Stimulated activated CD8-positive, alpha-beta memory T cell treated with anti-CD3 and anti-CD28 coated beads, Interleukin-2, amount 100 ng/mL, for 1 hour (primary cell): ENCODE data around the gene FEZF1.

Source experiments
- DNase-seq, 2 donors: peaks; one replicate each; pipeline ENCODE4 v3.0.0-alpha.2; 2020; ENCODE audit warnings: low read depth in 2 of 2

The FEZF1 gene

DNA sequence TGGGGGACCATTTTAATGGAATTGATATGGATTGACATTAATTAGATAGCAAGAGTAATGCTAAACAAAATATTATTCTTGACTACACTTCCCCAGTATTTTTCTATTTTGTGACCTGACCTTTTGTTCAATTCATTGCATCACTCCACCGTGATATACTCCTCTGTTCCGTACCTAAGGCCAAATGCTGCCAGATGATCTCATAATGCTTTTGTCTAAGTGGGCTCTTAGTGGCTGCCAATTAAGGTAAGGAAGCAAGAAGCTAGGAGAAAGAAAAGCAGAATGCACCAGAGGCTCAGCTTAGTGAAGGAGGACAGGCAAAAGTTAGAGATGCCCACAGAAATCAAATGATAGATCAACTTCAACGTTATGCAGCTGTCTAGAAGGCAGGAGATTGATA lies 36.4 kb downstream of the FEZF1 start:
- no peak for DNase-seq

DNA sequence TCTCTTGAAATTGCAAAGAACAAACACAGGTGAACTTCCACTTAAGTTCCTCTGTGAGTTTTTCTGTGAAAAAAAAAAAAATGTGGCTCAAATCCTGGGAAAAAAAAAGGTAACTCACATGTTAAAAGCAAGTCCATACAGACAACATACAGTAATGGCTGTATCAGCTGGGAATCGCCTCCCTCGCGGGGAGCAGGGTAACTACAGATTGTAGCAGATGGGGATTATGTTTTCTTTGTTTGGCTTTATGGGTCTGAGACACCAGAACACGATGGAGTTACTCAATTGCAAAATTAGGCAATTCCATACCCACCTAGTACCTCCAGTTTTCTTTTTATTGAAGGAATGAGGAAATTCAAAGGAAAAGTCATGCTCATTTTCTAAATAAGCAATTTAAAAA lies 42.3 kb downstream of the FEZF1 start:
- no peak for DNase-seq

DNA sequence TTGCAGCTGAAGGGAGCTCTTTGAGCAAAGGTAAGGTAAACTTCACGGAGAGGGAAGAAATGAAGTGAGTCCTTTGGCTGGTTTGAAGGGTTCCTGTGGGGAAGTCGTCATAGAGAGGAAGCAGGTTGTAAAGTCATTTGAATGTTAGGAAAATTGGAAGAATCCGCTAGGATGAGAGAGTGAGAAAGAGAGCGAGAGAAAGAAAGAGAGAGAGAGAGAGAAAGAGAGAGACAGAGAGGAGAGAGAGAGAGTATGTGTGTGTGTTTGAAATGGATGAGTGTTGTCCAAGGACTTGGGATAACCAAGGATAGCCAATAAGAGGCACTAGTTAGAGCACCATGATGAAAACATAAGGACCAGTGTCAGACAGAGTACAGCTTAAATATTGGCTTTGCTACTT lies 43.1 kb downstream of the FEZF1 start:
- DNase-seq: no peak

DNA sequence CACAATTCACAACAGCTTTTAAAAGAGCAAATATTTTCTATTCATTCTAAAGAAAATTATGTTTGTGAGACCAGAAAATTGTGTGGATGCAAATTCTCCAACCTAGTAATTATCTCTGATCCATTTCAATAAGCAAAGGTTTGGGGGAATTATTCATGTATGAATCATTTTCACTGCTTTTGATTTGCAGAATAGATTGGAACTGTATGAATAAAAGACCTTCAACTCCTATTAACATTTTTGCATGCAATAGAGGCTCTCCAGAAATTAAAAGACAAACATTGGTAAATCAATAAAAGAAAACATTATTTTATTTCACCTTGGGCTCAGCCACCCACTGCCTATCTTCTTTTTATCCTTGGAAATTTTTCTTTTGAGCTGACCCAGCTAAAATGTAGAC lies 43.5 kb downstream of the FEZF1 start:
- no peak for DNase-seq

DNA sequence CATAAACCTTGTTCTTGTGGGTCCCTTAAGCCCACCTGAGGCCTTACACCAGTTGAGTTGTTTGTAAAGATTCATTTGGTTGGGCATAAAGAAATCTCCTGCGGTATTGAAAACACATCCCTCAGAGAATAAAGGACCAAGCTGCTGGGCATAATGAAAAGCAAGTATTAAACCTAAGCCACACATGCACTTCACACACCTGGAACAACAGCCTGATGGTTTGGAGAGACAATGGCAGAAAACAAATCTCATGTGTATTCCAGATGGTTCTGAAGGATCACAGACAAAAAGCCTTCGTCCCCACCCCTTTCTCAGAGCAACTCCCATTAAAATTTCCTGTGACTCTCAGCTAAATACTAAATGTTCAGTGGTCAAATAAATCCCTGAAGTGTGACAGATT lies 44.2 kb downstream of the FEZF1 start:
- no peak for DNase-seq

DNA sequence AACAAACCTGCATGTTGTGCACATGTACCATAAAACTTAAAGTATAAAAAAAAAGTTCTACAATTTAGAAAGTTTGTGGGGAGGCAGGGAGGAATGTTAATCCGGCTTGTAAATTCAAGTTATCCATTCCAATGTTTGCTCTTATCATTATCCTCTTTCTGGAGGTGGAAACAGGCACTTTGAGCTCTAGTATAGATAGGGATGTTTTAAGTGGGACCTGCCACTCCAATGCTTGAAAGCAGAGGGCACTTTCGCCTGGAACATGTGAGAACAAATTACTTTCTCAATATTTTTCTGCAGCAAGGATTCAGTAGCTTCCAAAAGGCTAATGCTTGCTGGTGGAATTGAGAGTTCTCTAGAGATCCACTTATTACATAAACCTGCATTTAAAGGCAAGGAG lies 45.6 kb downstream of the FEZF1 start:
- DNase-seq: no peak

DNA sequence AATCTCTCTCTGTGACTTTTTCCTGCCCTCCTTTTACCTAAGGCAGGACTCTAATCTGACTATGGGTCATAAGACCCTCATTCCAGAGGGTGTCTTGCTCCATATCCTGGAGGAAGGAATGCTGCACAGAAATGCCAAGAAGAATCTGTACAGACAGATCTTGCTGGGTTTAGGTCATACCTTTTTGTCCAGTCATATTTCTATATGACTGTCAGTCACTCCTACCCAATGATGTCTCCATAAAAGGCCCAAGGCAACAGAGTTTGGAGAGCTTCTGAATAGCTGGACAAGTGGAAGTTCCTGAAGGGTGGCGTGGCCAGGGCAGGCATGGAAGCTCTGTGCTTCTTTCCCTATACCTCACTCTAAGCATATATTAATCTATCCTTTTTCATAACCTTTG lies 47.5 kb downstream of the FEZF1 start:
- no peak for DNase-seq

DNA sequence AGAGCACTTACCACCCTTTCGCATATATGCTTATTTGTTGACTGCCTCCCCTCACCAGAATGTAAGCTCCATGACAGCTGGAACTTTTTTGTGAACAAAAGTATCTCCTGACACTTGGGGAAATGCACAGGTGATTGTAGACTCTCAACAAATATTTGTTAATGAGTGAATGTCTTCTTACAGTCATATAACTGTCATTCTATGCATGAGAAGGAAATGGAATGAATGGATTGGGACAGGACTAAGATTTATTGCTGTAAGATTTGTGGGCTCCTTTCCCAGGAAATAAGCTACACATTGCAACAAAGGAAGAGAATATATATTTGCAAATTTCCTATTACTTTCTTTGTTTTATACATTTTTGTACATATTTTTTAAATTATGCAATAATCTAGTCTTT lies 48.5 kb downstream of the FEZF1 start:
- no peak for DNase-seq

DNA sequence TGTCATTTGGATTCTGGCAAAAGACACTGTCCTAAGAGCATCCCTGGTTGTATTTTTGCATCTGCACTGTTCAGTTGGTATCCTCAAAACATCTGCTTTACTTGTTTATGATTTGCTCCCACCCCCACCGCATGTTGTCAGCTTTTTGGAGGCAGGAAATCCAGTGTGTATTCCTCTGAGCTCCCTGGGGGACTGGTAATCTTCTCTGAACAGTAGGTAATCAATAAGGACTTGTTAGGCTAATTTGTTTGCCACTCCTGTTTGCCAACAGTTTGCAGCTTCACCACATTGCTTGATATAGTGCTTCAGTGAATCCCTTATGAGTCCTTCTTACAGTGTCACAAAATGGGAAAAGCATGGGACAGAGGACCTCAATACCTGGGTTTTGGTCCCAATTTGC lies 49.1 kb downstream of the FEZF1 start:
- no peak for DNase-seq
